UCSD-AML1 (cell line): ENCODE results near the gene ACMSD.
"Not testable (repeated sequence)": the region's sequence is repeated elsewhere in the genome, so short reads cannot be mapped to it uniquely, and the experiment has no call there.

ENCODE experiments used
- DNase-seq: peaks from one replicate; lab custom pipeline; 2025; ENCODE audit not compliant: unreplicated experiment; lab: John Stamatoyannopoulos, UW

Gene ACMSD

GRCh38 chr2:134905168-134905567, 66.8 kb downstream of the ACMSD start:
- no peak for DNase-seq

GRCh38 chr2:134906726-134907125, 68.3 kb downstream of the ACMSD start:
- DNase-seq, result no peak

DNA sequence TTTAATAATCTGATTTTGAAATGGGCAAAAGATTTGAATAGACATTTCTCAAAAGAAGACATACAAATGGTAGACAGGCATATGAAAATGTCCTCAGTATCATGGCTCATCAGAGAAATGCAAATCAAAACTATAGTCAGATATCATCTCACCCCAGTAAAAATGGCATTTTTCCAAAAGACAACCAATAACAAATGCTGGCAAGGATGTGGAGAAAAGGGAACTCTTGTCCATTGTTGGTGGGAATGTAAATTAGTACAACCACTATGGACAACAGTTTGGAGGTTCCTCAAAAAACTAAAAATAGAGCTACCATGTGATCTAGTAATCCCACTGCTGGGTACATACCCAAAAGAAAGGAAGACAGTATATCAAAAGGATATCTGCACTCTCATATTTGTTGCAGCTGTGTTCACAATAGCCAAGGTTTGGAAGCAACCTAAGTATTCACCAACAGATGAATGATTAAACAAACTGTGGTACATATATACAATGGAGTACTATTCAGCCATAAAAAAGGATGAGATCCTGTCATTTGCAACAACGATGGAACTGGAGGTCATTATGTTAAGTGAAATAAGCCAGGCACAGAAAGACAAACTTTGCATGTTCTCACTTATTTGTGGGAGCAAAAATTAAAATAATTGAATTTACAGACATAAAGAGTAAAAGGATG, 69.2 kb downstream of the ACMSD start:
- not testable (repeated sequence) for DNase-seq

GRCh38 chr2:134910763-134911399, 72.5 kb downstream of the ACMSD start:
- no peak for DNase-seq

GRCh38 chr2:134911400-134911785, 73.0 kb downstream of the ACMSD start:
- no peak for DNase-seq

- no peak for DNase-seq
Observed at GRCh38 chr2:134912361-134912760, 73.9 kb downstream of the ACMSD start.

GRCh38 chr2:134917360-134917865, 79.0 kb downstream of the ACMSD start:
- peak; percentile 22 for DNase-seq

DNA sequence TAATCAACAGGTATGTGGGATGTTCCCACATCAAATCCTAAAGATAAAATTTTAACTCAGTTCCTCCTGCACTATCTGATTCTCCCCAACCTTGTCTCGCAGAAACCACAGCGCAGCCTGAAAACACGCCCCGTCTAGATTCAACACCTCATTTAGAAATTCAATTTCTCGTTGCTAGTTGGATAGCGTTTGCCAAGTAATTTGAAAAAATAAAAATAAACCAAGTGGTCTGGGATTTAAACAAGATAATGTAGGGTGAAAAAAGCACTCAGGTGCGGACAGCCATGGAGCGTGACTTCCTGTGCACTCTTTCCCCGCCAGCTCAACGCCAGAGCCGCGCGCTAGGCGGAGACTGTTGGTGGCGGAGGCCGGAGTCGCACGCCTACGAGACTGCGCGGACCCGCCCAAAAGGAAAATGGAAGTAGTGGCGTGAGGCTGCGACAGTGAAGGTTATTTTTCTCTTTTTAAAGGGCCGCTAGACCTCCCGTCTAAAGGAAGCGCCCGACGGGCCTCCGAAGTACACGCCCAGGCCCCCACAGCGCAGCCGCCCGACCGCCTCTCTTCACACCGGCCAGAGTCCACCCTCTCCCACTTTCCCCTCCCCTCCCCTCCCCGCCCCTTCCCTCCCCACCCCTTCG, 79.6 kb downstream of the ACMSD start:
- DNase-seq, result no peak

DNA sequence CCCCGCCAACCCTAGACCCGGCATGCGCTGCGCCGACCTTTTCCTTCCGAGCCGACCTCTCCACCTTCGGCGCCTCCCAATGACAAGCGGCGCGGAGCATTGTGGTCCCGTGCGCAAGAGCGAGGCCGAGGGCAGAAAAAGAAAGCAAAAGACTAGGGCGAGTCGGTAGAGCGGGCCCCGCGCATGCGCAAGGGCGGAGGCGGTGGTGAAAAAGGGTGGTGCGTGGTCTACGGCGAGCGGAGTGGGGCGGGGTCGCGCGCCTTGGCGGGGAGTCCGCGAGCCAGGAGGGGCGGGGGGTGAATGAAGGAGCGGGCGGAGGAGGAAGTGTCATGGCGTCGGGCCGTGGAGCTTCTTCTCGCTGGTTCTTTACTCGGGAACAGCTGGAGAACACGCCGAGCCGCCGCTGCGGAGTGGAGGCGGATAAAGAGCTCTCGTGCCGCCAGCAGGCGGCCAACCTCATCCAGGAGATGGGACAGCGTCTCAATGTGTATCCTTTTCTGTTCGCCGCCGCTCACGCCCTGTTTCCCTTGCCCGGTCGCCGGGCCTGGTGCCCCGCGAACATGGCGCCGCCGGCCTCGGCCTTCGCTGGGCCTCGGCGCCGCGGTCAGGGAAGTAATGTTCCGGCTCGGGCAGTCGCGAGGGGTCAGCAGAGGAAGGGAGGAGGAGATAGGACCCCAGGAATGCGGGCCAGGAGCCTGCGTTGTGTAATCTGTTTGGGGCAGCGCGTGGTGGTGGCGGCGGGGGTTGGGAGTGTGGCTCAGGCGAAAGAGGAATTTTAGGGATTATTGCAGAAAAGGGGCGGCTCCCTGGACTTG, 80.3 kb downstream of the ACMSD start, which contains the start of gene CCNT2:
TSS of gene CCNT2 (plus strand) at position 297 of the 815 bp plus-strand sequence. CDS start at position 330, 33 bp downstream.
- DNase-seq, result peak; percentile 99

GRCh38 chr2:134919341-134920210, 81.2 kb downstream of the ACMSD start:
- DNase-seq, result peak; percentile 50

- DNase-seq, result no peak
Observed at GRCh38 chr2:134924912-134925311, 86.5 kb downstream of the ACMSD start.

- no peak for DNase-seq
Observed at GRCh38 chr2:134926231-134926931, 88.0 kb downstream of the ACMSD start.

DNA sequence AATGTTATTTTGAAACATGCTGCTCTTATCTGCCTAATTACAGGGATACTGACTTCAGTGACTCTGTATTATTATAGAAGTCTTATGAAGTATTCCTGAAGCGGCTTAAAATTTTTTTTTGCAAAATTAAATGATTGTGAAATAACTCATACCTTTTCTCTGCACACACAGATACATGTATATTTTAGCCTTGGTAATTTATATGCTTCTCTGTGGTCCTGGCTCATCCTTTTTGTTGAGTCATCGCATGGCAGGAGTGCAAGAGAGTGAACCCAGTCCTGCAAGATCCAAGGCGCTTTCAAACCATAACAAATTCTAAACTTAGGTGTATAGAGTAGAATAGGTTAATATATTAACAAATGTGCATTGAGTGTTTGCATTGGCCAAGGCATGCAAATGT, 88.8 kb downstream of the ACMSD start:
- DNase-seq, result no peak

DNA sequence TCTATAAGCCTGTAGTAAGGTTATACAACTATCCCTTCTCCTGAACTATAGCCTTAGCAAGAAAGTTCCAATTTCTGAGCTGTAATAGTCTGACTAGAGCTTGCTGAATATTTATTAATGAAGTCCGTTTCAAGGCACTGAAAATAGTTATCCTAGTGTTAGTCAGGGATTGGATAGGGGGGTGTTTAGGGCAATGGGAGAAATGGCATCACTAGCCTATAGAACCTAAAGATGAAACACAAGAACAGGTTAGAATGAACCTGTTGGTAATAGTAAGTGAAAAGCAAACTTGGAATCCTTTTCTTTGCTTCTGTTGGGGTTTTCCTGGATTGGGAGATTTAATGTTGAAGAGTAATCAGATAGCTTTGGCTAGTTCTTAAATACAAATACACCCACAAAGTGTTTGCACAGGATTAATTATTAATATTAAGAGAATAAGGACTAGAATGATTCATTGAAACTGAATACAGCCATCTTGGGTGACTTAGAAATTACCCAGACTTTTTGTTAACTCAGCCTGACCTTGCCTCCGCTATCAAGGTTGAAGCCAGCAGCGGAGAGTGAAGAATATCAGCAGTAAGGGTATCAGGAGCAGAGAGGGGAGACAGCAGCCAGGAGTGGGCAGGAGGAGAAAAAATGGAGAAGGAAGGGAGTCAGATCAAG, 94.6 kb downstream of the ACMSD start:
- DNase-seq, result no peak

DNA sequence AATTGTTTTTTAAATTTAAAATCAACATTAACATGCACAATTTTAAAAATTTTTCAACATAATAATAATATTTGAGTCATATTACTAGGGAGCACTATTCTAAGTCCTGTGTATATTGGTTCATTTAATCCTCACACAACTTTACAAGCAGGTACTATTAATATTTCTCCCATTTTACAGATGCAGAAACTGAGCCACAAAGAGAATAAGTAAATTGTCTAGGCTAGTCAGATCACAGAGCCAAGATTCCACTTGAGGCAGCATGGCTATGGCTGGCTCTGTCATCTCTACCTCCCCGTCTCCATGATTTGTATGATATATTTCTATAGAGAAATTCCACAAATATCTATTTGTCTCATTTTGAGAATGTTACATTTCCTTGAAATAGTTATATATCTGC, 95.3 kb downstream of the ACMSD start:
- DNase-seq, result no peak

DNA sequence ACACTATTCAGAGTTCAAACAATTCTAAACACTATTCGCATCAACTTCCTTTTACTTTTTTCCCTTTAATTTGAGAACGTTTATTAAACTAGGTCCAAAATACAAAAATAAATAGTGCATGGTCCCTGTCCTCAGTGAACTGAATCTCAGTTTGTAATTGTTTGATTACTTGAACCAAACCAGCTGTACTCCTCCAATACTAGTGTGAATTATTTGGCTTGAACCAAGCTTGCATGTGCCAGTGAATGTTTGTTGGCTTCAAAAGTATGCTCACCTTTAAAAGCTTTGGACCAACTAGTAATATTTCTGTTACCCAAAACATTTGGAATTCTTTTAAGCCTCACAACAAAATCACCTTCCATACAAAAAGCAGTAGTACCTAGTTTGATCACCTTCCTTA, 95.7 kb downstream of the ACMSD start:
- DNase-seq, result no peak

GRCh38 chr2:134934641-134935040, 96.2 kb downstream of the ACMSD start:
- no peak for DNase-seq

GRCh38 chr2:134936691-134937090, 98.3 kb downstream of the ACMSD start:
- no peak for DNase-seq

- no peak for DNase-seq
Observed at GRCh38 chr2:134943540-134943939, 105.1 kb downstream of the ACMSD start.
